ENCODE measurements around the gene ST3GAL3.

The ST3GAL3 gene

DNA sequence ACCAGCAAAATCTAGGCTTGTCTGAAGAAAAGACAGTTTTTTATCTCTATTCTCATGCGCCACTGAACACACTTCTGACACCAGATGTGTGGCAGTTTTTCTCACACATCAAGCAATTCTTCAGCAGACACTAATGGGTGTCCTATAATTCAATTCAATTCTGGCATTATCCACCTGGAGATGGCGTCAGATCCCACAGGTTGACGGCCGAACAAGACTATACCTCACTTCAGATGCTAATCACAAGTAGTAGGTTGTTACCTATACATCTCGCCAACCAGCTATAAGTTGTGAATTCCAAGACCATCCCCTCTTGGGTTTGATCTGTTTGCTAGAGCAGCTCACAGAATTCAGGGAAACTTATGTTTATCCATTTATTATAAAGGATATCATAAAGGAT, 136.3 kb downstream of the ST3GAL3 start:
- TF ChIP-seq, protein P1, sequence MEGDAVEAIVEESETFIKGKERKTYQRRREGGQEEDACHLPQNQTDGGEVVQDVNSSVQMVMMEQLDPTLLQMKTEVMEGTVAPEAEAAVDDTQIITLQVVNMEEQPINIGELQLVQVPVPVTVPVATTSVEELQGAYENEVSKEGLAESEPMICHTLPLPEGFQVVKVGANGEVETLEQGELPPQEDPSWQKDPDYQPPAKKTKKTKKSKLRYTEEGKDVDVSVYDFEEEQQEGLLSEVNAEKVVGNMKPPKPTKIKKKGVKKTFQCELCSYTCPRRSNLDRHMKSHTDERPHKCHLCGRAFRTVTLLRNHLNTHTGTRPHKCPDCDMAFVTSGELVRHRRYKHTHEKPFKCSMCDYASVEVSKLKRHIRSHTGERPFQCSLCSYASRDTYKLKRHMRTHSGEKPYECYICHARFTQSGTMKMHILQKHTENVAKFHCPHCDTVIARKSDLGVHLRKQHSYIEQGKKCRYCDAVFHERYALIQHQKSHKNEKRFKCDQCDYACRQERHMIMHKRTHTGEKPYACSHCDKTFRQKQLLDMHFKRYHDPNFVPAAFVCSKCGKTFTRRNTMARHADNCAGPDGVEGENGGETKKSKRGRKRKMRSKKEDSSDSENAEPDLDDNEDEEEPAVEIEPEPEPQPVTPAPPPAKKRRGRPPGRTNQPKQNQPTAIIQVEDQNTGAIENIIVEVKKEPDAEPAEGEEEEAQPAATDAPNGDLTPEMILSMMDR (IDR thresholded peaks at IDR 0.05): no peak

DNA sequence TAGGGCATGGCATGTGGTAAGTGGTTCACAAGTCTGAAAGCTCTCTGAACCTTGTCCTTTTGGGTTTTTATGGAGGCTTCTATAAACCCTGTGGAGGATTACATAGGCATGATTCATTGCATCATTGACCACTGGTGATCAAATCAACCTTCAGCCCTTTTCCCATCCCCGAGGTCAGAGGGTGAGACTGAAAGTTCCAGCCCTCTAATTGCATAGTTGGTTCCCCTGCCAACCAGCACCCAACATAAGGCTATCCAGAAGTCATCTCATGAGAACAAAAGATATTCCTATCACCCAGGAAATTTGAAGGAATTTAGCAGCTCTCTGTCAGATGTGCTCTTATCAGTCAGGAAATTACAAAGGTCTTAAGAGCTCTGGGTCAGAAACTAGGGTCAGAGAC, 136.8 kb downstream of the ST3GAL3 start:
- TF ChIP-seq, protein P1 (IDR thresholded peaks at IDR 0.05): no peak

DNA sequence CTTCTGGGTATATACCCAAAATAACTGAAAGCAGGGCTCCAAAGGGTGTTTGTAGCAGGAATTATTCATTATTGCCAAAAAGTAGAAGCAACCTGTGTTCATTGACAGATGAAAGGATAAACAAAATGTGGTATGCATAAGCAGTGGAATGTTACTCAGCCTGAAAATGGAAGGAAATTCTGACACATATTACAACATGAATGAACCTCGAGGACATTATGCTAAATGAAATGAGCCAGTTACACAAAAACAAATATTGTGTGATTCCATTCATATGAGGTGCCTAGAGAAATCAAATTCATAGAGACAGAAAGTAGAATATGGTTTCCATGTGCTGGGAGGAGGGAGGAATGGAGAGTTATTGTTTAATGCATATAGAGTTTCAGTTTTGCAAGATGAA, 140.0 kb downstream of the ST3GAL3 start:
- TF ChIP-seq, protein P1 (IDR thresholded peaks at IDR 0.05): no peak

DNA sequence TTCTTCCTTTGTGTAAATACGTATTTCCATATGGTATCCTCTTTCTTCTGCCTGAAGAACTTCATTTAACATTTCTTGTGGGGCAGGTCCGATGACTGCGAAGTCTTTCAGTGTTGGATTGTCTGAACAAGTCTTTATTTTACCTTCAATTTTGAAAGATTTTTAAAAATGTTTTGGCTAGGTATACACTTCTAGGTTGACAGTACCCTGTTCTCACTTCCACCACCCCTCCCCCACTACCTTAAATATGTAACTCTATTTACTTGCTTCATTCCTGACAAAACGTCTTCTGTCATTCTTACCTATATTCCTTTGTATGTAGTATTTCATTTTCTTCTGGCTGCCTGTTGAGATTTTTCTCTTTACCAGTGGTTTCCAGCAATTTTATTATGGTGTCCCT, 140.5 kb downstream of the ST3GAL3 start:
- TF ChIP-seq, protein P1 (IDR thresholded peaks at IDR 0.05): no peak

DNA sequence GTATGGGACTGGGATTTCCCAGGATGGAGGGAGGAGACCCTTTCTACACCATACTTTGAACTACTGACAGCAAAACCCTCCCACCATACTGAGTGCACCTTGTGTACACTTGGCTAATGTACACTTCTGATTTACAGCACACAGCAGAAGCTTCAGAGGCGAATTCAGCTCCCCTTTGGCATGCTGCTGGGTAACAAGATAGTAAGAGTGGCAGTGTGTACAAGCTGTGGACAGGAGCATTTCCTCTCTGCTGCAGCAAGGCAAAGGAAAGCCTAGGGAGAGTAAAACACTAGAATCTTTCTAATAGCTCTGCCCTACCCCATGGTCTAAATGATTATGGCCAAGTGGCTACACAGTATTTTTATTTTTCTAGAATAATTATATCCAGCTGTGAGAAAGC, 142.3 kb downstream of the ST3GAL3 start:
- TF ChIP-seq, protein P1 (IDR thresholded peaks at IDR 0.05): no peak

DNA sequence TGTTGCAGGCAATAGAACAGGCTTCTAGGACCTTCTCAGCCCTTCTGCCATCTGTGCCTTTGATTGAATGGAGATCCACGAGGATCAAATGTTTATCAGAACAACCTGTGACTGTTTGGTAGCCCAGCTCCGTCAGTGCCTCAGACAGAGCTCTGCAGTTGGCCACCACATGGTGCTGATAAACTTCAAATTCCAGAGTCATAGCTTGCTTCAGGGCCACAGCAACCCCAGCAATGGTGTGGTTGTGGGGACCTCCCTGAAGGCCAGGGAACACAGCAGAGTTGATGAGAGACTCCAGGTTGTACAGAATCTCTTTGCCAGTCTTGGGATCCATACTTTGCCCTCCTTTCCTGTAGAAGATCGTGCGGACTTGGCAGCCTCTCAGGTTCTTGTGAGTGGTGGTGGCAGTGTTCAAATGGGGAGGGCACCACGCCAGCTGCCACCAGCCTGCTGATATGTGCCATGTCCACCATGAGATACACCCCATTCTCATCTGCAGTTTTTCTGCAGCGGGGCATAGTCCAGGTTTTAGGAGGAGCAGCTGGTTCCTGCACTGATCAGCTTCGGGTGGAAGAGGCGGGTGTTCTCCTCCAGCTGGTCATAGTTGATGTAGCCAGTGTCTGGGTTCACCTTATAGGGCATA, 143.4 kb downstream of the ST3GAL3 start:
- TF ChIP-seq, protein P1 (IDR thresholded peaks at IDR 0.05): no peak

DNA sequence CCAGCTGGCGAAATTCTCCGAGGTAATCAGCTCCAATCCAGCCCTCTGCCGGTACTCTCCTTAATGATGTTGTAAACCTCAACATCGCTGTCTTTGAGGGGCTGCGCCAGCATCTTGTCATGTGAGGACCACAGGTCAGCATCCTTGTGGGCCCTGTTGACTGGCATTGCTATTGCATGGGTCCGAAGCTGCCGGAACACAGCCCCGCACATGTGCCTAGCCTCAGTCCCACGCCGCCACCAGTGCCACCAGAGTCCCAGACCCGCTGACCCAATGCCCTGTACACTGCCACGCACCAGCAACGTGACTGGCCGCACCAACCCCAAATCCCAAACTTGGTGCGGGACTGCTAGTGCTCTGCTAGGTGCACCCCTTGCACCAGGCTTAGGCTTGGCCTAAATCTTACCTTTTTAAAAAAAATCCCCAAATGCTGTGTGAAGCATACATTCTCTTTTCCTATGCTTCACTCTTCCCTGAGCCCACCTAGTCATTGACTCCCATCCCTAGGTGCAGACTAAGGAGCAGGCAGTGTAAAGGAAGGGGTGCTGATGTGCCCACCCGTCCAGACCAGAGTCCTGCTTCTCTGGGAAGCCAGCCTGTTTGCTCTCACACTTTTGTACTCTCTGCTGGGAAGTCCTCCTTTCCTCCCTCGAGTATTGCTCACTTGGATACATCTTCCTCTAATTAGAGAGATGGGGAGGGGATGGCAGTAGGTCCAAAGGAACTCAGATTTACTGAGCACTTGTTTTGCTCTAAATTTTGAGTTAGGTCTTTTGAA, 144.4 kb downstream of the ST3GAL3 start:
- TF ChIP-seq, protein P1 (IDR thresholded peaks at IDR 0.05): no peak

Data from LNCAP (cell line).